ENCODE measurements around the gene SLF2.
A peak's percentile ranks its signal among the peaks of the same experiment; 100 is the strongest.

SLF2 gene

GRCh38 chr10:100899171-100899570, 13.6 kb upstream of the SLF2 start:
- DNase-seq (ENCODE audit: low spot score), result no peak

DNA sequence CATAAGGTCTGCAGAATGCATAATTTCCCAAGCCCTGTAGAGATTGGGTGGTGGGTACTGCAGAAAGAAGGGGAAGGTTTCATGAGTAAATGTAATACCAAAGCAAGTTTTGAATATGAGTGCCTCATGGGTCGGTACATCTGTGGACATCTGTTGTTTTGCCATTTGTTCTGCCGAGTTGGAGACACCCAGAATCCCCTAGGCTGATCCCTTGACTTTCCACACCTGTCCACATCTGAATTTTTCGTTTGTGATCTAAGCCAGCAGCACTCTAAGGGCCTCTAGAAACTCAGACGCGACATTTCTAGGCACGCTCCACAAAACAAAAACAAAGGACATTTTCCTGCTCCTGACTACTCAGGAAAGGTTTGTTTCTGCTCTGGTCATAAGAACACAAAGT, 11.7 kb upstream of the SLF2 start:
- no peak for DNase-seq (ENCODE audit: low spot score)

DNA sequence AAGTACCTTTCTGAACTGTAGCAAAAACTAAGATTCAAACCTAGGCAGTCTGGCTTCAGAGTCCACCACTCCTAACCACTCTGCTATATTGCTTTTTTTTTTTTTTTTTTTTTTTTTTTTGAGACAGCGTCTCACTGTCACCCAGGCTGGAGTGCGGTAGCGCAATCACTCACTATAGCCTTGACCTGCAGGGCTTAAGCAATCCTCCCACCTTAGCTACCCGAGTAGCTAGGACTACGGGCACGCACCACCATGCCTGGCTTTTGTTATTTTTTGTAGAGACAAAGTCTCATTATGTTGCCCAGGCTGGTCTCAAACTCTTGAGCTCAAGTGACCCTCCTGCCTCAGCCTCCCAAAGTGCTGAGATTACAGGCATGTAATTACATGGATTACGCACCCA, 10.1 kb upstream of the SLF2 start:
- no peak for DNase-seq (ENCODE audit: low spot score)

- DNase-seq (ENCODE audit: low spot score), result no peak
These were observed 7.8 kb upstream of the SLF2 start for GRCh38 chr10:100904917-100905316.

GRCh38 chr10:100907175-100907574, 5.6 kb upstream of the SLF2 start:
- DNase-seq (ENCODE audit: low spot score), result no peak

DNA sequence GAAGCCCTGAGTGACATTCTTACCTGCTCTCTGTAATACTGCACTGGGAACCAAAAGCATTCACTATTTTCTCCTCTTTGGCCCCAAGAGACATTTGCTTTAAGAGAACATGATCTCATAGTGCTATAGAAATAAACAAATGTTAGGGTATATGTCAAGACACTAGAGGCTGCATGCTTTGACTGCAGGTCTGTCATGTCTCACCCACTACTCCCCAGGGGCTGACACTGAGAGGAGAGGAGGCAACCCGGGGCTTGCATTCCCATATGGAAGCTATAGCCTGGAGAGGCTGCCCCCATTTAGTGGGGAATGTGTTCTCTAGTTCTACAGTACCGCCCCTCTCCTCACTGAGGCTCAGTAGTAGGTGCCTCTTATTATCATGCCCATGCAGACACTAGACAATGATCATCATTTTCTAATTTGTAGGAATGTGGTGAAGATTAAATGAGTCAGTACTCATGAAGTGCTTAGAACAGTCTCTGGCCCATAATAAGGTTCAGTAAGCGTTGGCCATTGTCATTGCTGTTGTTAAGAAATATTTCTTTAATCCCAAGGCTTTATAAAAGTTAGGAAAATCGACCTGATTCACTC, 4.9 kb upstream of the SLF2 start:
- DNase-seq (ENCODE audit: low spot score), result no peak

GRCh38 chr10:100908378-100908777, 4.4 kb upstream of the SLF2 start:
- no peak for DNase-seq (ENCODE audit: low spot score)

GRCh38 chr10:100909501-100910263, 3.1 kb upstream of the SLF2 start:
- DNase-seq (ENCODE audit: low spot score), result no peak

GRCh38 chr10:100911472-100911871, 1.3 kb upstream of the SLF2 start:
- no peak for DNase-seq (ENCODE audit: low spot score)

GRCh38 chr10:100912013-100912604, 654 bp upstream of the SLF2 start:
- peak; percentile 34 for DNase-seq (ENCODE audit: low spot score)

DNA sequence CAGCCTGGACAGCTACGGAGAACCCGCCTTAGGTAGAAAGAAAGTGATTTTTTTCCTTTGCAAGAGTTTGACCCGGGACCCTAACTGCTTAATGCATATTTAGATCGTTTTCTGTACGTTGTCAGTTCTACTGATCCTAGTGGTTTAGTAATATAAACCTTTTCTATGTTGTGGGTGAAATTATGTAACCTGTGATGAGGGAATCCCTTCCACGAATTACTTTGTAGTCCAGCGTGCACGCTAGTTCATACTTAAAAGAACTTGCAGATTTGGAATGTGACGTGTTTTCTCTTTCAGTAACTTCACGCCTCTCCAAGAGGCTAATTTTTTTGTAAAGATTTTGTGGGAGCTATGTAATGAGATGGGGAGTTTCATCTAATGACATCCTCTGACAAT, 705 bp downstream of the SLF2 start:
- DNase-seq (ENCODE audit: low spot score), result peak; percentile 10

GRCh38 chr10:100917071-100917470, 4.3 kb downstream of the SLF2 start:
- DNase-seq (ENCODE audit: low spot score), result no peak

- DNase-seq (ENCODE audit: low spot score), result no peak
These were observed 10.8 kb downstream of the SLF2 start for GRCh38 chr10:100923580-100923979.

DNA sequence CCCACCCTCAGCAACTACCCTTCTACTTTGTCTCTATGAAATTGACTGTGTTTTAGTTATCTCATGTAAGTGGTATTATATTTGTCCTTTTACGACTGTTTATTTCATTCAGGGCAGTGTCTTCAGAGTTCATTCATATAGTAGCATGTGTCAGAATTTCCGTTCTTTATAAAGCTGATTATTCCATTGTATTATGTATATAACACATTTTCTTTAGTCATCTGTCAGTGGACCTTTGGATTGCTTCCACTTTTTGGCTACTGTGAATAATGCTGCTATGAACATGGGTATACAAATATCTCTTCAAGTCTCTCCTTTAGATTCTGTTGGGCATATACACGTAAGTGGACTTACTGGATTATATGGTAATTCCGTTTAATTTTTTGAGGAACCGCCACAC, 14.5 kb downstream of the SLF2 start:
- DNase-seq (ENCODE audit: low spot score), result no peak

- DNase-seq (ENCODE audit: low spot score), result no peak
These were observed 15.3 kb downstream of the SLF2 start for GRCh38 chr10:100928039-100928438.

DNA sequence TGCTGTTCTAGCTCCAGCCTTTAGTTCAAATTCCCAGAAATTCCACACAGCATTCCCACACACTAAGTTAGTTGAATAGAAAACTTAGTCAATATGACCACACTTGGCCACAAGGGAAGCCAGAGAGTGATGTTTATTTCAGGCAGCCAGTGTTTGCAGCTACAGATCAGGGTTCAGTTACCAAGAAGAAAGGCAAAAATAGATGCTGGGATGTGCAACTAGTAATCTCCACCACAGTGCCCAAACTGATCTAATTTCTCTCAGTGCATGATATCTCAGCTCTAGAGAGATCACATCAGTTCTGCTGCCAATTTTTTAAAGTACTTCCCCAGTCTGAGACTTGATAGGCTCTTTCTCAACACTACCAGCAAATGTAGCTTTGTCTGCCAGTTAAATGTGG, 17.6 kb downstream of the SLF2 start:
- no peak for DNase-seq (ENCODE audit: low spot score)

DNA sequence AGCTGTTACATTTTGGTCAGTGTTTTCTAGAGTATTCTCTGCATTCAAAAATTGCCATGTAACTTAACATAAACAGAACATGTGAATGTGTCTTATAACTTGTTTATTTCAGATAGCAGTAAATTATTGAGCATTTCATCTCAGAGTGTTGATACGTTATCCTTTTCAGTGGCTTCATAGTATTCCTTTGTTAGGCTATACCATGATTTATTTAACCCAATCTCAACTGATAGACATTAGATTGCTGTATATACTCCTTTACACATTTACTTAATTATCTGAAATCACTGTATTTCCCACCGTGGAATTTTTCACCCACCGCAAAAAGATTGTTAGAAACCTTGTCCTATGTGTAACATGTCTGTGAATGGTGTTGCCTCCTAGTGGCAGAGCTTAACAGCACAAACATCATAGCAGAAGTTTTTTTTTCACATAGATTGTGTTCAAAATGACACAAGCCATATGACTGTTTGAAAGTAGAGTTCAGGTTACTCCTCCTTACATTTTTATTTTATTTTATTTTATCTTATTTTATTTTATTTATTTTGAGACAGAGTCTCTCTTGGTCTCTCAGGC, 21.4 kb downstream of the SLF2 start:
- peak; percentile 17 for DNase-seq (ENCODE audit: low spot score)

GRCh38 chr10:100939763-100940344, 27.1 kb downstream of the SLF2 start:
- DNase-seq (ENCODE audit: low spot score), result no peak

GRCh38 chr10:100942229-100942628, 29.5 kb downstream of the SLF2 start:
- DNase-seq (ENCODE audit: low spot score), result no peak

DNA sequence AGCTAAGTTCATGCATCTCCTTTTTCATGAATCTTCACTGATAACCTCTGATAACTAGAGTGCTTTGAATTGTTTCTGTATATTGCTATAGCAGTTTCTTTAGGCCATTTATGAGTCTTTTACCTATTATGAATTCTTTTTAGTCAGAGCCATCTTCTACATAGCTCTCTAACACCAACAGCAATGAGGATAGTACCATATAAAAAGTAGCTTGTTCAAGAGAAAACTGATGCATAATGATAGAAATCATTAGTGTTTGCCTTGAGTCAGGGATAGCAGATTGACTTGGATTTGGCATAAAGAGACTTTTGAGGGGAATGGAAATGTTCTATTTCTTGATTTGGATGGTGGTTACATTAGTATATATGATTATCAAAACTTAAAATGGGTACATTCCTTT, 30.7 kb downstream of the SLF2 start:
- no peak for DNase-seq (ENCODE audit: low spot score)

GRCh38 chr10:100945754-100946153, 33.0 kb downstream of the SLF2 start:
- no peak for DNase-seq (ENCODE audit: low spot score)

DNA sequence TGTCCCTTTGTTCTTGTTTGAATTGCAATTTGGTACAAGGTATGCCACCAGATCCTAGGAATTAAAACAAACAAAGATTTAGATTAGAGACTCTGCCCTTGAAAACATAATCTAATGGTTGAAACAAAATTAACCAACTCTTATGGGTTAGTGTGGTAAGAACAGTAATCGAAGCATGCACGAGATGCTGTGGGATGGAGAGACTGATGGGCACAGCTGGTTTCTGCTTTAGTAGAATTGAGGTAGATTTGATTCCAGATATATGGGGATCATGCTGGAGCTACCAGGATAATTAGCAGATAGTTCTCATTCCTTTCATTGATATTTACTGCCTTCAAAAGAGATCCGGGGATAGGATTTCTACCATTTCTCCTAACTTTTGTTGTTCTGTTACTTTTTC, 36.2 kb downstream of the SLF2 start:
- no peak for DNase-seq (ENCODE audit: low spot score)

- no peak for DNase-seq (ENCODE audit: low spot score)
These were observed 47.5 kb downstream of the SLF2 start for GRCh38 chr10:100960251-100960650.
